Measurements from ENCODE around the gene GOLIM4. TPM values are rescaled to one million over a fixed set of nuclear protein-coding genes. Genes with fewer than 3 reads are reported as not detected.

Gene GOLIM4
- total RNA-seq, 1 experiment from 2014 or later: 30.0 TPM

DNA sequence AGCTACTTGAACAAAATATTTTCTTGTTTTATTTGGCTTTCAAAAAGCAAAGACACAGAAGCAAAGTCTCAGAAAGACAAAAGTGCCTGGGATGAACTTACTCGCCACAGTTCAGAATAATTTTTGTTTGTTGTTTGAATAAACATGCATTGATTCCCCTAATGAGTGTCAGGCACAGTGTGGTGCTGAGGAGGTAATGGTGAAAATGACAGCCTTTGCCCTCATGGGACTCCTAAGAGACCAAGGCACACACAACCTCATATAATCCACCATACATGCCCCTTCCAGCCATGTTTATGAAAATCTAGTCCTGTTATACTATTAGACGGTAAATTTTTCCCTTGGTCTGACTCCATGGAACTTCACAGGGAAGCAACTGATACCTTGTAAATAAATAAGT, 2.5 kb downstream of the GOLIM4 start:
- ATAC-seq: no peak
- Mint-ChIP-seq H3K27ac (no peak overlapping the region), H3K4me1 (peaks cover 75% of the 10 kb centered on the region), H3K4me3 (peak overlapping the region; percentile 88), H3K36me3 (no peaks in the 10 kb centered on the region), H3K27me3 (ENCODE audit: low read depth) (no peaks in the 10 kb centered on the region), H3K9me3 (no peaks in the 10 kb centered on the region)
- TF ChIP-seq, protein P1, sequence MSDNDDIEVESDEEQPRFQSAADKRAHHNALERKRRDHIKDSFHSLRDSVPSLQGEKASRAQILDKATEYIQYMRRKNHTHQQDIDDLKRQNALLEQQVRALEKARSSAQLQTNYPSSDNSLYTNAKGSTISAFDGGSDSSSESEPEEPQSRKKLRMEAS (CRISPR knock-in tag; IDR thresholded peaks at IDR 0.05): no peak
- TF ChIP-seq SOX15 (CRISPR knock-in tag; IDR thresholded peaks at IDR 0.05) (no peak), NR3C1 (CRISPR knock-in tag; conservative IDR thresholded peaks at IDR 0.05; ENCODE audit: low read depth) (no peak), MYBL2 (CRISPR knock-in tag; IDR thresholded peaks at IDR 0.05) (no peak), NR1H2 (CRISPR knock-in tag; IDR thresholded peaks at IDR 0.05) (no peak), PRRX2 (CRISPR knock-in tag; IDR thresholded peaks at IDR 0.05) (no peak), ZNF671 (CRISPR knock-in tag; IDR thresholded peaks at IDR 0.05) (no peak), ZNF281 (CRISPR knock-in tag; IDR thresholded peaks at IDR 0.05) (no peak), USF2 (CRISPR knock-in tag; IDR thresholded peaks at IDR 0.05) (no peak), ZNF138 (CRISPR knock-in tag; conservative IDR thresholded peaks at IDR 0.05) (no peak), E2F4 (CRISPR knock-in tag; IDR thresholded peaks at IDR 0.05; ENCODE audit: borderline replicate concordance, low read depth) (no peak), TP53 (CRISPR knock-in tag; IDR thresholded peaks at IDR 0.05) (no peak), ZNF423 (CRISPR knock-in tag; IDR thresholded peaks at IDR 0.05) (no peak), RORB (CRISPR knock-in tag; IDR thresholded peaks at IDR 0.05) (no peak), GRHL2 (CRISPR knock-in tag; IDR thresholded peaks at IDR 0.05; ENCODE audit: insufficient replicate concordance, severe bottlenecking) (no peak), AFF4 (CRISPR knock-in tag; IDR thresholded peaks at IDR 0.05; ENCODE audit: borderline replicate concordance) (no peak)
- TF ChIP-seq, protein P2, sequence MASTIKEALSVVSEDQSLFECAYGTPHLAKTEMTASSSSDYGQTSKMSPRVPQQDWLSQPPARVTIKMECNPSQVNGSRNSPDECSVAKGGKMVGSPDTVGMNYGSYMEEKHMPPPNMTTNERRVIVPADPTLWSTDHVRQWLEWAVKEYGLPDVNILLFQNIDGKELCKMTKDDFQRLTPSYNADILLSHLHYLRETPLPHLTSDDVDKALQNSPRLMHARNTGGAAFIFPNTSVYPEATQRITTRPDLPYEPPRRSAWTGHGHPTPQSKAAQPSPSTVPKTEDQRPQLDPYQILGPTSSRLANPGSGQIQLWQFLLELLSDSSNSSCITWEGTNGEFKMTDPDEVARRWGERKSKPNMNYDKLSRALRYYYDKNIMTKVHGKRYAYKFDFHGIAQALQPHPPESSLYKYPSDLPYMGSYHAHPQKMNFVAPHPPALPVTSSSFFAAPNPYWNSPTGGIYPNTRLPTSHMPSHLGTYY (CRISPR knock-in tag; IDR thresholded peaks at IDR 0.05): no peak
- TF ChIP-seq, protein P3, sequence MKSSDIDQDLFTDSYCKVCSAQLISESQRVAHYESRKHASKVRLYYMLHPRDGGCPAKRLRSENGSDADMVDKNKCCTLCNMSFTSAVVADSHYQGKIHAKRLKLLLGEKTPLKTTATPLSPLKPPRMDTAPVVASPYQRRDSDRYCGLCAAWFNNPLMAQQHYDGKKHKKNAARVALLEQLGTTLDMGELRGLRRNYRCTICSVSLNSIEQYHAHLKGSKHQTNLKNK (CRISPR knock-in tag; IDR thresholded peaks at IDR 0.05): no peak
- TF ChIP-seq, protein P4, sequence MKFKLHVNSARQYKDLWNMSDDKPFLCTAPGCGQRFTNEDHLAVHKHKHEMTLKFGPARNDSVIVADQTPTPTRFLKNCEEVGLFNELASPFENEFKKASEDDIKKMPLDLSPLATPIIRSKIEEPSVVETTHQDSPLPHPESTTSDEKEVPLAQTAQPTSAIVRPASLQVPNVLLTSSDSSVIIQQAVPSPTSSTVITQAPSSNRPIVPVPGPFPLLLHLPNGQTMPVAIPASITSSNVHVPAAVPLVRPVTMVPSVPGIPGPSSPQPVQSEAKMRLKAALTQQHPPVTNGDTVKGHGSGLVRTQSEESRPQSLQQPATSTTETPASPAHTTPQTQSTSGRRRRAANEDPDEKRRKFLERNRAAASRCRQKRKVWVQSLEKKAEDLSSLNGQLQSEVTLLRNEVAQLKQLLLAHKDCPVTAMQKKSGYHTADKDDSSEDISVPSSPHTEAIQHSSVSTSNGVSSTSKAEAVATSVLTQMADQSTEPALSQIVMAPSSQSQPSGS (CRISPR knock-in tag; IDR thresholded peaks at IDR 0.05; ENCODE audit: borderline replicate concordance, low read depth): no peak
- TF ChIP-seq, protein P5, sequence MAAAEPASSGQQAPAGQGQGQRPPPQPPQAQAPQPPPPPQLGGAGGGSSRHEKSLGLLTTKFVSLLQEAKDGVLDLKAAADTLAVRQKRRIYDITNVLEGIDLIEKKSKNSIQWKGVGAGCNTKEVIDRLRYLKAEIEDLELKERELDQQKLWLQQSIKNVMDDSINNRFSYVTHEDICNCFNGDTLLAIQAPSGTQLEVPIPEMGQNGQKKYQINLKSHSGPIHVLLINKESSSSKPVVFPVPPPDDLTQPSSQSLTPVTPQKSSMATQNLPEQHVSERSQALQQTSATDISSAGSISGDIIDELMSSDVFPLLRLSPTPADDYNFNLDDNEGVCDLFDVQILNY (CRISPR knock-in tag; IDR thresholded peaks at IDR 0.05): no peak
- CTCF ChIA-PET: no interaction called here
- POLR2A ChIA-PET: no interaction called here
- no peak for DNase-seq (ENCODE audit: low spot score)

Data from WTC11 (cell line).